Activated CD4-positive, alpha-beta T cell treated with anti-CD3 and anti-CD28 coated beads, Interleukin-2, Interleukin-4, amounts not matched to agents 100 ng/mL and 50 ng/mL, durations not matched to agents 16 hours and 8 hours (primary cell): ENCODE data around the gene OTOG.

Source experiments
- DNase-seq: peaks from one replicate; pipeline ENCODE4 v3.0.0-alpha.2; 2020; ENCODE audit warnings: low spot score

Gene OTOG

DNA sequence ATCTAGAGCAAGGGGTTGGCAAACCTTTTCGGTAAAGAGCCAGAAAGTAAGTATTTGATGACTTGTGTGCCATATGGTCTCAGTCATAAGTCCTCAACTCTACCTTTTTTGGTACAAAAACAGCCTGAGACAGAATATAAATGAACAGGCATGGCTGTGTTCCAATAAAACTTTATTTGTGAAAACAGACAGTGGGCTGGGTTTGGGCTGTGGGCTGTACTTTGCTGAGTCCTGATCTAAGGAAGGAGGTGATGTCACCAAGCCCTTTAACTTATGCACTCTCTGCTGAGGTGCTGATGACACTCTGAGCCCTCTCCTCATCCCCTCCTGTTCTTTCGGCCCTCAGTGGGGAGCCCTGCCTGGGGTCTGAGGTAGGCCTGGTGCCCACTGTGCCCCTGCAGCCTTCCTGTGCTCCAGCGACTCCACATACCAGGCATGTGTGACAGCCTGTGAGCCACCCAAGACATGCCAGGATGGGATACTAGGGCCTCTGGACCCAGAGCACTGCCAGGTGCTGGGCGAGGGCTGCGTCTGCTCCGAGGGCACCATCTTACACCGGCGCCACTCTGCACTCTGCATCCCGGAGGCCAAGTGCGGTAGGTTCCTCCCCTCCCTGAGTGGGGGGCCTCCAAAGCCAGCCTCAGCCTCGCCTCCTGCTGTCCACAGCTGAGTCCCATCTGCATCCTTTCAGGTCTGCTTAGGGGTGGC lies 86.4 kb downstream of the OTOG start:
- DNase-seq, result no peak

- DNase-seq, result no peak
Measured at GRCh38 chr11:17633987-17634775, 87.1 kb downstream of the OTOG start.

GRCh38 chr11:17634776-17635550 lies 87.9 kb downstream of the OTOG start:
- DNase-seq, result no peak

DNA sequence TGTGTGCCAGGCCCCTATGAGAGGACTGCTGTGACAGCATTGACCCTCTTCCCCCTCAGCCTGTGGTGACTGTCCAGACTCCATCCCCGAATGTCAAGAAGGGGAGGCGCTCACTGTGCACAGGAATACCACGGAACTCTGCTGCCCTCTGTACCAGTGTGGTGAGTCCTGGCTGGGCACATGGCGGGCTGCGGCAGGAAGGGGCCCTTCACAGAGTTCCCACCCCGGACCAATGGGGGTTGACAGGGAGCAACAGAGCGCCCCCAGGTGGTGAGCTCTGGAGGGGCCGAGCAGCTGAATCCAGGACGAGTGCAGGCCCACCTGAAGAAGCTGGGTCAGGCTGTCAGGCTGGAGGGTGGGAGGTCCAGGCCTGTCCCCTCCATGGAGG lies 88.5 kb downstream of the OTOG start:
- DNase-seq, result no peak

GRCh38 chr11:17636721-17637120 lies 89.7 kb downstream of the OTOG start:
- no peak for DNase-seq

- no peak for DNase-seq
Measured at GRCh38 chr11:17637901-17638300, 90.8 kb downstream of the OTOG start.

DNA sequence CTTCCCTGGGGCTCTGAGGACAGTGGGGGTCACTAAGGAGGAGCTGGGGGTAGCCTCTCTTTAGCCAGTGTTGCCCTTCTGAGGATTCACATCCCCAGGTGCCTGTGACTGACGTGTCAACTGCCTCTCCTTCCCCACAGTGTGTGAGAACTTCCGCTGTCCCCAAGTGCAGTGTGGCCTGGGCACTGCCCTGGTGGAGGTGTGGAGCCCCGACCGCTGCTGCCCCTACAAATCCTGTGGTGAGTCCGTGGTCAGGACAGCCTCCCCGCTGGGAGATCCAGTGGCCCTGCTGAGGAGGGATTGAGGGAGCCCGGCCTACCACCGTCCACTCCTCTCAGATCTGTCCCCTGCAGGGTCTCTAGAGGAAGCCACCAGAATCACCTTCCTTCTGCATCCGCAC lies 91.3 kb downstream of the OTOG start:
- no peak for DNase-seq

DNA sequence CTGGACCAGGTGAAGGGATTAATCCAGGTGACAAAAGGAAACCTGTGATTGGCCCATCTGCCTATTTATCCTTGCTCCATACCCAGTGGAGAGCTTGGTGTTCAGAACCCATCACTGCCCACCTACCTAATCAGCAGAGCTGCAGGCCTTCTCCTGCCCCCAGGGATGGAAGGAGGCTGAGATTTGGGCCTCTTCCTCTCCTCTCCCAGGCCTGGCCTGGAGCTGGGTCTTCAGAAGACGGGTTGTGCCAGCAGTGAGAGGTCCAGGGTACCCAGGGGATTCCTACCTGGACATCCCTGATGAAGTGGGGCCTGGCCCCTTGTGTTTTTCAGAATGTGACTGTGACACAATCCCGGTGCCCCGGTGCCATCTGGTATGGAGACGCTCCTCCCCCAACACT lies 92.0 kb downstream of the OTOG start:
- no peak for DNase-seq

DNA sequence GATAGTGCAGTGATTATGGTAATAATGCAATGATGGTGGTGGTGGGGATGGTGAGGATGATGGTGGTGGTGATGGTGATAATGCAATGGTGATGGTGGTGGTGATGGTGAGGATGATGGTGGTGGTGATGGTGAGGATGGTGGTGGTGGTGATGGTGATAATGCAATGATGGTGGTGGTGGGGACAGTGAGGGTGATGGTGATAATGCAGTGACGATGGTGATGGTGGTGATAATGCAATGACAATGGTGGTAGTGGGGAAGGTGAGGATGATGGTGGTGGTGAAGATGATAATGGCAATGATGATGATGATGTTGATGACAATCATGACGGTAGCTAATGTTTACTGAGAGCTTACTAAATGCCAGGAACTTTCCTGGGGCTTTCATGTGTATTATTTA lies 92.7 kb downstream of the OTOG start:
- no peak for DNase-seq

DNA sequence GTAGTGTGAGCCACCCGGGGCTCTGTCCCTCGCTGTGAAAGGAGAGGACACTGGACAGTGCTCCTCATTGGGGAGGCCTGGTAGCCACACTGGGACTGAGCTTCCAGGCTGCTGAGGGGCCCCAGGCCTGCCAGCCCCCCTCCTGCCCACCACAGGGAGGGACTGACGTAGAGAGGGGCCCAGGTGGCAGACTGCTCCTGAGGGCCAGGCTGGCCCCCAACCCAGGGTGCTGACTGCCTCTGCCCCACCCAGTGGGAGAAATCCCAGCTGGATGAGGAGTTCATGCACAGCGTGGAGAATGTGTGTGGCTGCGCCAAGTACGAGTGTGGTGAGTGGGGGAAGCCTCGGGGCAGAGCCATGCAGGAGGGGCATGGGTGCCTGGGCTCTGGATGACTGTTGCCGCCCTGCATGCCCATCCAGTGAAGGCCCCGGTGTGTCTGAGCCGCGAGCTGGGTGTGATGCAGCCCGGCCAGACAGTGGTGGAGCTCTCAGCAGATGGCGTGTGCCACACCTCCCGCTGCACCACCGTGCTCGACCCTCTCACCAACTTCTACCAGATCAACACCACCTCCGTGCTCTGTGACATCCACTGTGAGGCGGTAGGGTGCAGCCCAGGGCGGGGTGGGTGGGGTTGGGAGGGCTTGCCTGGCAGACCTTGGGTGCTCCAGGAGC lies 93.6 kb downstream of the OTOG start:
- no peak for DNase-seq

DNA sequence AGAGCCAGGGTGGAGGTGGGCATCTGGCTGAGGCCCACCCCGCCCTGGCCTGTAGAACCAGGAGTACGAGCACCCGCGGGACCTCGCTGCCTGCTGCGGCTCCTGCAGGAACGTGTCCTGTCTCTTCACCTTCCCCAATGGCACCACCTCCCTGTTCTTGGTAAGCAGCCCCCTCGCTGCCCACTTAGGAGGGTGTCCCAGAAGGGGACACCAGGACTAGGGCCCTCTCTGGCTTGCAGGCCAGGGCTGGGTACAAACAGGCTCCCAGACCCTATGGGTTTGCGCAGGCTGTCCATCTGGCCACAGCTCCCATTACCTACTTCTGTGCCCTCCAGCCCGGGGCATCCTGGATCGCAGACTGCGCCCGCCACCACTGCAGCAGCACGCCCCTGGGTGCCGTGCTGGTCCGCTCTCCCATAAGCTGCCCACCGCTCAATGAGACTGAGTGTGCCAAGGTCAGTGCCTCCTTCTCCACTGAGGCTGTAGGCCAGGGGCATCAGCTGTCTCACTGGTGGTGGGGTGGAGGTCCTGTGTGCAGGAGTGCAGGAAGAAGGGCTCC lies 94.8 kb downstream of the OTOG start:
- DNase-seq, result no peak

- DNase-seq, result no peak
Measured at GRCh38 chr11:17642370-17642769, 95.3 kb downstream of the OTOG start.

DNA sequence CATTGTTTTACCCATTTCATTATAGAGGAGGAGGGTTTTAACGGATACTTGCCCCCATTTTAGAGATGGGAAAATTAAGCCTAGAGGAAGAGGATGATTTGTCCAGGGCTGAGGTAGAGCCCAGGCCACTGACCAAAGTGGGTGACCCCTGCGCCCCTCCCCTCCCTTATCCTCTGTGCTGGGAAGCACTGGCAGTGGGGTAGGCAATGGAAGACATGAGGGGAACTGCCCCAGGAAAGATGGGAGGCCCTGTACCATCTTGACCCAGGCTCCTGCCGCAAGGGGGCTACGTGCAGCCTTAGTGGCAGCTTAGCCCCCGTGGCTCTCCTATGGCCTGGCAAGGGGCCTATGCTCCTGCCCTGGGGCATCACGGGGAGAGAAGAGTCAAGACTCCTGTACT lies 95.9 kb downstream of the OTOG start:
- no peak for DNase-seq

DNA sequence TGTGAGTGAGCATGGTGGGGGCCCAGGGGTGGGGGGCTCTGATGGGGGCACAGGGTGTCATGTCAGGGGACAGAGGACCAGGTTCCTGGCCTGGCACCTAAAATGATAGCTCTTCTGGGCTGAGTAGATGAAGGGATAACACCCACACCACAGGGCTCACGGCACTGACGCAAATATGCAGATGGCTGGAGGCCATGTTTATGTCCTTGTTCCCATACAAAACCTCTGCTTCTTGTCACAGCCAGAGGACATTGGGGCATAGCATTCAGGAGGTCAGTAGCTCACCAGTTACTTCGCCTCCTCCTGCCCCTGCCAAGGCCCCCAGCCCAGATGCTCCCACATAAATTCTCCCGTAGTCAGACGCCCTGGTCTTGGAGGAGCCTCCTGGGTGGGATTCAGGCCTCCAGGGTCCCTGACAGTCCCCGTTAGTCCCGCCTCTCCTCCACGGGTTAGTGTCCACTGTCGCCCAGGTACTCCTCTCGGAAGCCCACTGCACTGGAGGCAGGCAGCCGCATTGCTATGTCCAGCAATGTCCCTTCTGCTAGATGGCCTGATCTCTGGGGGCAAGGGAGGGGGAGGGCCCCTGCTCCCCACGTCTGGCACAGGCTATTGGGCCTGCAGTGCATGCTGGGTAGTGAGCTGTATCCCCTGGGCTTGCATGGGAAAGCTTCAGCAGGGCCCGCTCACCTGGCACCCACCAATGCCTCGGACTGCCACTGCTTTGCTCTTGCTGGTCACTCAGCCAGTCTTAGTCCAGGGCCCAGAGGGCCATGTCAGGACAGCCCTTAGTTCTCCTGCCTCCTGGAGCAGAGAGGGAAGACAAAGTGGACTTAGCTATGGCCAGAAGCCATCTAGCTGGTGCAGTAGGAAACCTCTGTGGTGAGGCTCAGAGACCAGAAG lies 96.7 kb downstream of the OTOG start:
- DNase-seq, result no peak

- no peak for DNase-seq
Measured at GRCh38 chr11:17645190-17645970, 98.3 kb downstream of the OTOG start.

DNA sequence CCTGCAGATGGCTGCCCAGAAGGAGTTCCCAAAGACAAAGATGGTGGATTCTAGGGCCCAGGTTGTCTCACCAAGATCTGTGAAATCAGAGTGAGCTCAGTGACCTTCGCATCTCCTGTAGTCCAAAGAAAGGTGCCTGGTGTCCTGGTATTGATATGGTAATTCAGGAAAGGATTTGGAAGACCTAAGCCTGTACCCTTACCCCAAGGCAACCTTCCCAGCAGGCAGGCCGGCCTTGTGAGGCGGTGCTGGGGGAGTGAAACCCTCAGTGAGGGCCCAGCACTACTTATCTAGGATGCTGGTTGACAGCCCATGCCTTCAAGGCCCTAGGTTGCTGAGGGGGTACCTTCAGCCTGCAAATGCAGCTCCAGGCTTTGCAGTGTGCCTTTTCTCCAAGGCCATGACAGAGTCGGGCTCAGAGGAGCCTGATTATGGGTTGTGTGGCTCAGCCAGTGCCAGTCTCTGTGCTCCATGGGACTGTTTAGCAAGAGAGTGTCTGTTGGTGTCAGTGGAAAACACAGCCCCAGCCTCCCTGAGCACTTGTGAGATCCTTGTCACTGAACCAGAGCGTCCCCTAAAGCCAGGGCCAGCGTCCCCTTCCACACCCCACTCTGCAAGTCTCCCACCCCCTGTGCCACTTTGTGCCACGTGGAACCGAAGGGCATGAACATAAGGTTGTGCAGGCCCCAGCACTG lies 99.5 kb downstream of the OTOG start:
- no peak for DNase-seq

DNA sequence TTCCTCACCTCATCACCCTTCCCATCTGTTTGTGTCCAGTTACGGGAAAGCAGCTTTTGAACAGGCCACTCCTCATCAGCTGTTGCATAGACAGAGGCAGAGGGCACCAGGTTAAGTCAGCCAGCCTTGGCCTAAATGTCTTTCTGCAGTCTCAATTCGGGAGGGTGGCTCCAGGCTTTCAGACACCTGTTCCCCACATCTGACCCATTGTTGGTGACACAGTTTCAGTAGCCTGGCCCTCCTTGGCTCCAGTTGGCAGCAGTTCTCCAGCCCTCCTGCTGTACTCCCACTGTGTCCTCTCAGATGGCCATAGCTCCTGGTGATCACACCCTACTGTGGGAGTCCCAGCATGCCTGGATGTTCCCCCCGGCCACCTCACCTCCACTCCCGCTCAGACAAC lies 101.5 kb downstream of the OTOG start:
- no peak for DNase-seq

- DNase-seq, result no peak
Measured at GRCh38 chr11:17649261-17649660, 102.2 kb downstream of the OTOG start.

DNA sequence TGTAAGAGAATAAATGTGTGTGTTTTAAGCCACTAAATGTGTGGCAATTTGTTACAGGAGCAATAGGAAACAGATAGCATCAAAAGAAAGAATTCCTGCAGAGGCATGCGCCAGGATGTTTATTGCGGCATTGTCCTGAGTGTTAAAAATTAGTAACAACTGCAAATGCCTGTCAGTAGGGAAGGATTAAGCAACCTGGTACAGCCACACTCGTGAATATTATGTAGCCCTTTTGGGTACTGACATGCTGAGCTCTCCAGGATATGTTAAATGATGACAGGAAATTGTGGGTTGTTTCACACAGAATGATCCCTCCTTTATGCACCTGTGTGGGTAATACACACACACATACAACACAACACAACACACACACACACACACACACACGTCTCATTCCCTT lies 102.6 kb downstream of the OTOG start:
- no peak for DNase-seq
